ENCODE results near the gene RBP7. TPM values are rescaled to one million over a fixed set of nuclear protein-coding genes. Genes with fewer than 3 reads are reported as not detected.

The RBP7 gene
- polyA plus RNA-seq, 1 donor (not counting 4 experiments of a cell fraction or from before 2014, with no cell fraction given), result 1.1 TPM

- Histone ChIP-seq H3K9me1 (ENCODE audit: control insufficient read depth, extremely low read depth, insufficient read depth, low read length) (no peaks in the 10 kb centered on the region), H3K4me1 (ENCODE audit: control insufficient read depth, extremely low read depth, insufficient read depth, low read length) (peaks cover 43% of the 10 kb centered on the region), H3K4me3 (ENCODE audit: control insufficient read depth in 2 of 3, extremely low read depth in 1 of 3, insufficient read depth in 2 of 3, low read depth in 1 of 3, low read length in 3 of 3) (no peak overlapping the region), H3K79me2 (ENCODE audit: control insufficient read depth, insufficient read depth, low read length) (peaks cover 60% of the 10 kb centered on the region), H4K20me1 (ENCODE audit: control insufficient read depth, extremely low read depth, insufficient read depth, low read length) (no peaks in the 10 kb centered on the region), H3K27me3 (ENCODE audit: control insufficient read depth, extremely low read depth, insufficient read depth, low read length) (no peaks in the 10 kb centered on the region), H3K36me3 (ENCODE audit: control insufficient read depth in 2 of 2, extremely low read depth in 1 of 2, insufficient read depth in 2 of 2, low read length in 2 of 2) (peaks cover 5 to 13% of the 10 kb centered on the region in 2 experiments), H3K27ac (ENCODE audit: control insufficient read depth, insufficient read depth, low read length) (no peak overlapping the region), H3K9ac (ENCODE audit: control insufficient read depth, extremely low read depth, insufficient read depth, low read length) (no peak overlapping the region), H2AFZ (ENCODE audit: control insufficient read depth, low read length) (no peak overlapping the region), H3K9me3 (ENCODE audit: control insufficient read depth, low read depth, low read length) (no peaks in the 10 kb centered on the region), H3K4me2 (ENCODE audit: control insufficient read depth, extremely low read depth, insufficient read depth, low read depth, low read length) (no peak overlapping the region)
- dilution Hi-C loops (cut with MboI; ENCODE audit: extremely low pct_ligation_motif_present, low sequenced_read_pairs), result no loop called here
- no peak for TF ChIP-seq CTCF (optimal IDR thresholded peaks at IDR 0.05 in 1 of 3, IDR thresholded peaks at IDR 0.05 in 1 of 3, conservative IDR thresholded peaks at IDR 0.05 in 1 of 3; ENCODE audit: extremely low read depth in 1 of 3, insufficient read depth in 2 of 3, low read length in 3 of 3)
- TF ChIP-seq EZH2 (IDR thresholded peaks at IDR 0.05; ENCODE audit: low read length), result no peak
- DNase-seq (ENCODE audit: low read depth, low spot score) (no peak), FAIRE-seq (no peak)
Observed at GRCh38 chr1:10060311-10061100, 63.5 kb downstream of the RBP7 start.

- no peak overlapping the region for H3K4me2 ChIP-seq (ENCODE audit: control insufficient read depth, extremely low read depth, insufficient read depth, low read depth, low read length)
- peaks cover 64% of the 10 kb centered on the region for H3K79me2 ChIP-seq (ENCODE audit: control insufficient read depth, insufficient read depth, low read length)
- H4K20me1 ChIP-seq (ENCODE audit: control insufficient read depth, extremely low read depth, insufficient read depth, low read length), result no peaks in the 10 kb centered on the region
- no peak overlapping the region for H3K9ac ChIP-seq (ENCODE audit: control insufficient read depth, extremely low read depth, insufficient read depth, low read length)
- FAIRE-seq, result no peak
- dilution Hi-C loops (cut with MboI; ENCODE audit: extremely low pct_ligation_motif_present, low sequenced_read_pairs), result no loop called here
- H3K4me1 ChIP-seq (ENCODE audit: control insufficient read depth, extremely low read depth, insufficient read depth, low read length), result peaks cover 41% of the 10 kb centered on the region
- H3K9me3 ChIP-seq (ENCODE audit: control insufficient read depth, low read depth, low read length), result no peaks in the 10 kb centered on the region
- peaks cover 5 to 13% of the 10 kb centered on the region in 2 experiments for H3K36me3 ChIP-seq (ENCODE audit: control insufficient read depth in 2 of 2, extremely low read depth in 1 of 2, insufficient read depth in 2 of 2, low read length in 2 of 2)
- no peak overlapping the region for H3K27ac ChIP-seq (ENCODE audit: control insufficient read depth, insufficient read depth, low read length)
- H2AFZ ChIP-seq (ENCODE audit: control insufficient read depth, low read length), result no peak overlapping the region
- H3K4me3 ChIP-seq (ENCODE audit: control insufficient read depth in 2 of 3, extremely low read depth in 1 of 3, insufficient read depth in 2 of 3, low read depth in 1 of 3, low read length in 3 of 3), result no peak overlapping the region
- no peaks in the 10 kb centered on the region for H3K9me1 ChIP-seq (ENCODE audit: control insufficient read depth, extremely low read depth, insufficient read depth, low read length)
- no peaks in the 10 kb centered on the region for H3K27me3 ChIP-seq (ENCODE audit: control insufficient read depth, extremely low read depth, insufficient read depth, low read length)
- no peak for DNase-seq (ENCODE audit: low read depth, low spot score)
- TF ChIP-seq CTCF (optimal IDR thresholded peaks at IDR 0.05 in 1 of 3, IDR thresholded peaks at IDR 0.05 in 1 of 3, conservative IDR thresholded peaks at IDR 0.05 in 1 of 3; ENCODE audit: extremely low read depth in 1 of 3, insufficient read depth in 2 of 3, low read length in 3 of 3), result no peak
- TF ChIP-seq EZH2 (IDR thresholded peaks at IDR 0.05; ENCODE audit: low read length), result no peak
Observed at GRCh38 chr1:10061276-10061675, 64.2 kb downstream of the RBP7 start.
